Suppressor macrophage (primary cell): ENCODE results near the gene NAT10.

Experiments used
- DNase-seq, 4 experiments: peaks; one replicate each; pipeline ENCODE4 v3.0.0-alpha.2; 2020 to 2022

Gene NAT10

DNA sequence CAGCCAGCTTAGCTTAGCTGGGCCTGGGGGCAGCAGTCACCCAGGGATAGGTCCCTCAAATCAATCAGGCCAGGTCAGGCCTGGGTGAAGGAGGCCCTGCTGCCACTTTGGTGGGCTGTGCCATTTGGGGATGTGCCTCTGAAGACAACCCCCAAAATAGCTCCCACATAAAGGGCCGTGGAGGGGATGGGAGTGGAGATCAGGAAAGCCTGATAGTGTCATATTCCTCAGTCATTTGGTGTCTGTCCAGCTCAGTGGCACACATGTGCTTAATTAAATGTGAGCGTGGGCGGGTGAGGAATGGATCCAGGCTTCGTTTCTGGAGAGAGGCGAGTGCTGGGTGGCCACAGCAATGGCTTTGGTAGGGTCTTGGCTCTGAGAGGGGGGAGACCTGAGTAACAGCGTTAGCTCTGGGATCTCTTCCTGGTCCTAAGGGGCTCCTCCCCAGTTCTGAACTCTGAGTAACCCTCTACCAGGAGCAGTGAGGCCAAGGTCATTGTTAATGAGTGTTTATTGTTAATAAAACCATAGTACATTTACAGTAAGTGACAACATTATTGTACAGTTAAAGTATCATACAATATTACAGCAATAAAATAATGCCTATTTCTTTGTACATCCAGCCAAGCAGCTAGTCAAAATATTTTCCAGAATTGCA, 45.2 kb downstream of the NAT10 start:
- DNase-seq: no peak

DNA sequence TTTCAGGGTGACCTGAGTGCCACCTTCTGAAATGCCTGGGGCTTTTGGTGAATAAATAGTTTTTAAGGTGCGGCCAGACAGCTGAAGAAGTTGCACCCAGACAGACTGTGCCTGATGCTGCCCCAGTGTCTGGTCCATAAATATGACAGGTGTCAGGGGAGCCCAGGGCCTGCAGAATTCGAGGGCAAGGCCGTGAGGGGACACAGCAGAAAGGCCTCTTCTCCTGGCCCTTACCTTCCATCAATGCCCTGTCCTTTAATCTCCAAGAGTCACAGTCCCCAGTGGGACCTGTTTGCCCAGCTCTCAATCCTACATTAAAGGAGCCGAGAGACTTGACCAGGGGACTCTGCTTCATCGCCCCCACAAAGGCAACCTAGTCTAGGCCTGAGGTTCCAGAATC, 45.7 kb downstream of the NAT10 start:
- DNase-seq: no peak

DNA sequence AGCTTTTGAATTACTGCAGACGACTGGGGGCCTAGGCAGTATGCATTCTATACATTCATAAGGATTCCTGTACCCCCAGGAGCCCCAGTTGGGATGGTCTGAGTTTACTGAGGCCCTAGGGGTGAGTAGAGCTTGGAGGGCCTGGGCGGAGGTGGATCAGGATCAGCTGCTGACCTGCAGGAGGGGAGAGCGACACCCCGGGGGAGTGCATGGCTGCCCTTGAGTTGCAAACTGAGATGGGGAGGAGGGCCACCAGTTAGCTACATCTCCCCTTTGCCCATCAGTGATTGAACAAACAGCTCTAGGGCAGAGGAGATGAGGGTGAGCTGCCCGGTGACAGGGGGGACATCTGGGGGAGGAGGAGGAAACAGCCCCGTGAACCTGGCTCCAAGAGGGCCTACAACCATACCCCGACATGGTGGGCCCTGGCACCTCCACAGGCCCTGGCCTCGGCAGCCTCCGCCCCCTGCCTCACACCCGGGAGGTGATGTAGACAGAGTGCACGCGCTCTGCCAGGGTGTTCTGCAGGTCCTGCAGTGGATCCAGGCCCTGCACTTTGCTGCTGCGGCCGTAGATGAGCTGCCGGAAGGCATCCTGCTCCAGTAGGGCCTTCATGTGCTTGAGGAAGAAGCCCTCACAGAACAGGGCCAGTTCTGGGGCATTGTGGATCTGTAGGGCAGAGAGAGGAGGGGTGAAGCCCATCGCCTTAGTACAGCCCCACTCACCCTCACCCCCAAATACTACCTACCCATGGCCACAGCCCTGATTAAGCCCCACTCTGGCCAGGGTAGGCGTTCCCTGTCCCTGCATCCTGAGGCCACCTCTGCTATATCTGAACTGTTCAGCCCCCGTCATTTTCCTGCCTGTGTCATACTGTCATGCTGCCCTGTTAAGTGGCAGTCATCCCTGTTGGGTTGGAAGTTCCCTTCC, 46.8 kb downstream of the NAT10 start:
- DNase-seq: no peak

DNA sequence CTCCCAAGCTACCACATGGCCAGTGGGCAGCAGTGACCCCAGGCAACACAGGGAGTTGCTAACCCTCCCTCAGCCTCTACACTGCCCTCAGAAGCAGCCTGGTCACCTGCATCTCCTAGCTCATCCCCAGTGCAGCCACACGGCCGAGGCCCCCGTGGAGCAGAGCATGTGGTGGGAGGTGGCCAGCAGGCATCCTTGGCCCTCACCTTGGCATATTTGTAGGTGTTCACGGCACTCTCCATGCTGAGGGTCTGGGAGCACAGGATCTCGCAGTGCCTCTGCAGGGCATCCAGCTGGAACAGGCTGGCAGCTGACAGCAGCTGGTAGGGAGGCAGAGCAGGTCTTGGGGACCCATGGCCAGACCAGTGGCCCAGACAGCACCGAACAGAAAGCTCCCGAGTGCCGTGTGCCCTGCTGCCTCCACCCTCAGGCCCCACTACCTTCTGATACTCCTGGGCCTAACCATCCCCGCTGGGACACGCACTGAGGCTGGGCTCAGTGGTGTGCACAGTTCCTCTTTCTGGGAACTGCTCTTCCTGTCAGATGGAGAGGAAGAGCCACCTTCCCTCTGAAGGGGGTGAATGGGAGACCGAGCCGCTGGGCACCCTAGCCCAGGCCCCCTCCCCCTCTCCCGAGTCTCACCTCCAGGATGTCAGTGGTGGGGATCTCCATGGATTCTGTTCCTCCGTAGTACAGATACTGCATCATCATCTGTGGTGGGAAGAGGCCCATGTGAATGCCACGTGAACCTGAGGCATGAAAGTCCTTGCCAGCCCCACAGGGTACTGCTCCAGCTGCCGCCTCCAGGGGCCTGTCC, 48.8 kb downstream of the NAT10 start:
- DNase-seq: peak; percentile 55 to 73 (median 64)

DNA sequence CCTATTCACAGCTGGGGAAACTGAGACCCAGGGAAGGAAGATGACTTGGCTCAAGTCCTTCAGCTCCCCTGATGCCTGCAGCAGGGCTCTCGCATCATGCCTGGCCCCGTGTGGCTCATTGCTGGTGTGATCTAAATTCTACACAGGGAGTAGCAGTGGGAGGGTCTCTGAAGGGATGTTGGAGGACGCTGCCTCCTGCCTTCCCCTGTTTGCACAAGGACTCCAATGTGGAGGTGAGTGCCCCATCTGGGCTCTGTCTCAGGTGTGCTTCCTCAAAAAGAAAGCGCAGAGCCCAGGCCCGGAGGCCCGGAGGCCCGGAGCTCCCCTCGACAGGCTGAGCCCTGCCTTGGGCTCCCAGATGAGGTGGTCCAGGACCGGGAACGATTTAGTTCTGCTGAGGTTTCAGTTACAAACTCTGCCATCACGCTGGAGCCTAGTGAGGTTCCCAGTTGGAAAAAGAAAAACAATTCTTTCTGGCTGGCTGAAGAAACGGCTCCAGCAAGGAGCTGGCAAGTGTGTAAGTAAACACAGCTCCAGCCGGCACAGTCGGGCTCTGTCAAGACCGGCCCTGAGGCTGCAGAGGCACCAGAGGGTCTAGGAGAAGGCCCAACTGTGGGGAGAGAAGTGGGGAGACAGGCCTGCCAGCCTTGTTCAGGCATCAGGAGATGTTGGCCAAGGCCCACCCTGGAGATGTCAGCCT, 49.8 kb downstream of the NAT10 start:
- no peak for DNase-seq

DNA sequence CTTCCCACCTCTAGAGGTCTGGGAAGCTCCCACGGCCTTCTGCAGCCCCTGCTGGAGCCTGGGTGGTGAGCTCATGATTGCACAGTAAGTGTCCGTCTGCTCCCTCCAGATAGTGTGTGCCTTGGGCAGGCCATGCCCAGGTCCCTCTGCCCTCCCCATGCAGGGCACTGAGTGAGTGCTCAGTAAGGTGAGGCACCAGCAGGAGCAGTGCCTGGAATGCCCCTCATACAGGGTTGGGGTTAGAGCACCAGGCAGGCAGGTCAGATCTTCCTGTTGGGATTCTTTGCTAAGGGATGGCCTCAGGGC, 50.3 kb downstream of the NAT10 start:
- DNase-seq: no peak

DNA sequence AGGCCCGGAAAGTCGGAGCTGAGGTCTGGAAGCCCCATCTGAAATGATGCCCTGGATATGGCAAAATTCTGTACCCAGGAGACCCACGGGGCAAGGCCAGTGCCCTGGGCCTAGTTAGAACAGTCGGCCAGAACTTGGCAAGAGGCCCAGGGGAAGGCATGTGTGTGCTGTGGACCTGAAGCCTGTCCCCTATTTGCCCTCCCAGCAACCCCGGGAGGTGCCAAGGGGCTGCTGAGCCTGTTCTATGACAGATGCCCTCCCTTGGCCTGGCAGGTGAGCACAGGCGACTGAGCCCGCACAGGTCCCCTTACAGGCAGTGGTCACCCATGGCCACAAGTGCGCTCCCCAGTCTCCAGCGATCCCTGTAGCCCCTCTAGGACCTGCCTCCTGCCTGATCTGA, 51.7 kb downstream of the NAT10 start:
- DNase-seq: no peak

DNA sequence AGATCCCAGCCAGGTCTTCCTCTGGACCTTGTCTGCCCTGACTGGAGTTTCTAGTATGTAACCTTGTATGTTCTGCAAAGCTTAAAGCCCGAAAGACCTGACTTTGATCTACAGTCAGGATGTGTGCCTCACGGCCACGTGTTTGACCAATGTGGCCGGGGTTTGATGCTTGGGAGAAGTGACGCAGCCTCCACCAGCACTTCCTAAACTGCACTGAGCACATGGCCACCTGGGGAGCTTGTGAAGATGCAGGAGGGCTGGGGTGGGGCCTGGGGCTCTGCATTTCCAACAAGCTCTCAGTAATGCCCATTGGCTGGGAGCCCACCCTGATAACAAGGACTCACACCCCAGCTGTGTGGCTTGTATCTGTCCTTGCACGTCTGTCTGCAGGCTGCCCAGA, 53.2 kb downstream of the NAT10 start:
- DNase-seq: peak in 3 of 4 experiments; percentile 17 to 35 (median 31)

DNA sequence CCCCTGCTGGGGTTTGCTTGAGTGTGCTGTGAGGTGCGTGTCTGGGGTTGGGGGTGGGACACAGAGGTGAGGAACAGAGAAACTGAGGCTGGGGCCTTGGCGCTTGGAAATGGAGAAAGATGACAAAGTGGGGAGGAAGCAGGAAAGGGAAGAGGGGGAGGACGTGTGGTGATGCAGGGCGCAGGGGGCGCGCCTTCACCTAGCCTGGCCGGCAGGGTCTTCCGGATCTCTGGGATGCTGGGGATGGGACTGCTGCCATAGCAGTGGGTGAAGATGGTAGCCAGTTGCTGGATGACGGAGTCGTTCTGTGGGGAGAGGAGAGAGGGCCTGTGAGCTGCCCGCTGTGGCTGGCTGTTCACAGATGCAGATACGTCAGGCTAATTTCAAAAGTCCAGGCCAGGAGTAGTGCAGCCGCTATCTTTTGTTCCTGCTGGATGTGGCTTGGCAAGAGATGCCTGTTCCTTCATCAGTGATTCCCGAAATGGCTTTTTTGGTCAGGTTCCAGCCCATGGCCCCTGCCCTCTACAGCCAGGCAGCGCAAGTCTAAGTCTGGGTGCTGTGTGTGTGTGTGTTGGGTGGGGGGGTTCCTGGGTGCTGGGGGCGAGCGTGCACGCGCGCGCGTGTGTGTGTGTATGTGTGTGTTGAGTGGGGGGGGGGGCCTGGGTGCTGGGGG, 54.8 kb downstream of the NAT10 start:
- DNase-seq: no peak

DNA sequence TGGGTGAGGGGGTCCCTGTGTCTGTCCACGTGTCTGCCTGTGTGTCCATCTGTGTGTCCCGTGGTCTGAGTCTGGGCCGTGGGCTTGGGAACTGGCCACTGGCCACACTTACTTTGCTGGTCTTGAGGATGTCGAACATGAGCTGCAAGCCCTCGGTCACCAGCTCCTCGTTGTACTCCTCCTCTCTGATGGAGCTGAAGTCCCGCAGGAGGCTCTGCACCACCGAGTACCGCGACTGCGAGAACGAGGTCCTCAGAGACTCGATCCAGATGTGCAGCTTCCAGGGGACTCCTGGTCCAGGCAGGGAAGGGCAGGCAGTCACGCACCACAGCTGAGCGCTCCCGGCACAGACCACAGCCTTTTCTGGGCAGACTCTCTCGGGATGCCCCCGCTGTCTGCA, 55.4 kb downstream of the NAT10 start:
- no peak for DNase-seq

- DNase-seq: no peak
These were observed 55.9 kb downstream of the NAT10 start for GRCh38 chr11:34161361-34161760.

DNA sequence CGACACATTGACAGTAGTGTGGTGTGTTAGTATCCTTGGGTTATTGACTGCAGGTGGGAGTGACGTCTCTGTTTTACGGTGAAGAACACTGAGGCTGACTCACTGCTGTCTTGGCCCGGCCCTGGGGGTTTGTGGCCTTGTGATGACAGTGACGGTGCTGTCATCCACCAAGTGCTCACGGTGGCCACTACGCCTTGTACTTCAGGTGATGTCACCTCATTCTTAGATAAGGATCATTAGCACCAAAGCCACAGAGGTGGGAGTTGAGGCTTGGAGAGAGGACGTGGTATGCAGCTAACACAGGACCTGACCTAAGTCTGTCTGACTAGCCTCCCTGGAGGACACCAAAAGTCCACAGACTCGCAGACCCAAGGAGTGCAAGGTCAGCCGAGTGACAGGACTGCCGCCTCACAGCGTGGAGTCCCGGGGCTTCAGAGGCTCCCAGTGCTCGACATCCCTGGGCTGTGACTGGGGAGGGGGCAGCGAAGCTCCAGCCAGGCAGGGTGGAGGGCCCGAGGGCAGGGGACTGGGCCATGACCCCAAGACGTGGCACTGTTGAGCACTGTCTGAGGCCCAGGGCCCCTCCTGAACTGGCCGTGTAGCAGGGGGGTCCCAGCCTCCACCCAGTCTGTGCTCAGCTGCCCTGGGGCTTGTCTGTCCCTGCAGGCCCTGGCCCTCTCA, 56.5 kb downstream of the NAT10 start:
- no peak for DNase-seq

GRCh38 chr11:34162493-34162820, 57.0 kb downstream of the NAT10 start:
- no peak for DNase-seq

- no peak for DNase-seq
These were observed 57.4 kb downstream of the NAT10 start for GRCh38 chr11:34162856-34163255.

DNA sequence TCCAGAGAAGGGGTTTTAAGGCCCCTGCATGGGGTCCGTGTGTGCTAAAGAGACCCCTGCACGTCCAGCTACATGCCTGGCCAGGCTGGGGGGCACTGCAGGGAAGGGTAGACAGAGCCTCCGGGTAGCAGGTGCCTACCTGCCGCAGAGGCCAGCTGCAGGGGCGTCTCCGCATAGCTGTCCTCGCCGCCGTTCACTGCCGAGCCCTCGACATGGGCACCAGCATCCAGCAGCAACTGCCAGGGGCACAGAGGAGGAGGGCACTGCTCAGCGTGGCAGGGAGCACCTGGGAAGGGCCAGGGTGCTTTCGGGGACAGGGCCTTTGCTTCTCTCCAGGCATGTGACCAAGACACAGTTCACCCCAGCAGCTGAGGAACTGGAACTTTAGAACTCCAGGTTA, 59.7 kb downstream of the NAT10 start:
- DNase-seq: no peak

DNA sequence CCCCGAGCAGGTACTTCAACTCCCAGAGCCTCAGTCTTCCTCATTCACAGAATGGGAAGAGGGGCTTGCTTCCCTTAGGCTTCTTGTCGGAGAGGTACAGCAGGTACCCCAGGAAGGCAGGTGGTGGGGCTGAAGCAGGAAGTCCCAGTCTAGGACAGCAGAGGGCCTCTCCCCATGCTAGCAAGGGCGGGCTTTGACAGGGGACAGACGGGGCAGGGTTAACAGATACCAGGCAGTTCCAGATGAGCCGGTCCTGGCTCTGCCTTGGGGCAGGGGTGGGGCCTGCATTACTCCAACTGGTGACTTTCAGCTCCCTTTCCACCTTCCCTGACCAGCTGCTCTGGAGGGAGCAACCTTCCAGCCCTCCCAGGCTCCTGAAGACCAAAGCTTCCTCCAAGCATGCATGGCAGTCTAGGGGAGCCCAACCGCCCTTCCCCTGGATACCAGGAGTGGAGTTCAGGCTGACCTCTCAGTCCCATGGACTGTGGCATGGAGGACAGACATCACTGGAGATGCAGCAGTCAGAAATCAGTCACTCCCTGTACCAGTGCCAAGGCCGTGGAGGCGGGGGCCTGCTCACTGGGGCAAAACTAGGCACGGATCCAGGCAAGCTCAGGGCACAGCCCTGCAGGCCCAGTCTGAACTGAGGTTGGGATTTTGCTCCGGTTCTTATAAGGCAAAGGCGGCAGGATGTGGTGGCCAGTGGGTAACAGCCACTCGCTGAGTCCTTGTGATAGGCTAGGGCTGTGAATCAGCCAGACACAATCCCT, 60.5 kb downstream of the NAT10 start:
- DNase-seq: no peak

DNA sequence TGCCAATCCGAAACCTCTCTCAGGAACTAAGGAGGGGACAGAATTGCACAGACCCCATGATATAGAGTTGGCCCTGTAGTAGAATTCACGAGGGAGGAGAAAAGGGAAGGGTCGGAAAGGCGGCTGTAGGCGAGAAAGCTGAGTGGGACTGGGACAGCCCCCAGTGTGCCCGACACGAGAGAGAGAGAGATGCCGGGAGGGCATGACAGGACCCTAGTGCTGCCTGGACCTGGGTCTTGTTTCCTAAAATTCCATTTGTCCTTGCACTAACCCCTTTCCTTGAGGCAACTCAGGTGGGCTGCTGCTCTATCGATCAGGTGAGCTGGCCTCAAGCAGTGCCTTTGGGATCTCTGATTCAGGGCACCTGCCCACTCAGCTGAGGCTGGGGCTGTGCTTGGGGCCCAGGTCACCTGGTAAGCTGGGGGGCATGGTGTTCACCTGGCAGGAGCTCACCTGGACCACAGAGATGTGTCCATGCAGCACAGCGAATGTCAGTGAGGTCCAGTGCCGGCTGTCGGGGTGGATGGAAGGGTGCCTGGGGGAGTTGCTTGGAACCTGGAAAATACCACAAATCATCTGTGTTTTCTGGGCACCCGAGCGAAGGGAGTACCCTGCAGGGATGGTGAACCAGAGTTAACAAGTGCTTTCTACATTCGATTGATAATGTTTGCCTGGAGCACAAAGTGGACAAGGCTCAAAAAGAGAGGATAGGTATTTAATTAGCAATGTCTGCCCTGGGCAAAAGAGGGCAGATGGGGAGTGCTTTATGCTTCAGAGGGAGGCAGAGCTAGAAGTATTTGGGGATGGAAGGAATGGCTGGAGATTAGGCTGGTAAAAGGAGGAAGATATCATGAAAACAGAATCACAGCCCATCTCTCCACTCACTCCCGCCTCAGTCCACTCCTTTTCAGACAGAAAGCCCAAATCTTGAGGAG, 61.6 kb downstream of the NAT10 start:
- no peak for DNase-seq

- DNase-seq: no peak
These were observed 62.5 kb downstream of the NAT10 start for GRCh38 chr11:34167961-34168360.

- DNase-seq: no peak
These were observed 63.4 kb downstream of the NAT10 start for GRCh38 chr11:34168642-34169420.
